HEK293 (cell line): ENCODE data around the gene BCDIN3D.

Experiments
- BCL11B ChIP-seq: fragments of 450-650 bp; formaldehyde crosslinking; IDR thresholded peaks from 2 replicates; pipeline ENCODE4 v1.5.1; 2016; ENCODE audit warnings: low read depth, missing biosample characterization, missing genetic modification characterization
- KLF1 ChIP-seq: fragments of 450-650 bp; formaldehyde crosslinking; IDR thresholded peaks from 2 replicates; pipeline ENCODE4 v1.5.1; 2016; ENCODE audit warnings: missing biosample characterization, missing genetic modification characterization
- MEIS1 ChIP-seq: sonication (generic); formaldehyde crosslinking; IDR thresholded peaks from 2 replicates; pipeline ENCODE4 v1.8.1; 2022; ENCODE audit warnings: missing genetic modification reagents, mild to moderate bottlenecking, borderline replicate concordance
- MYNN ChIP-seq: fragments of 450-650 bp; formaldehyde crosslinking; IDR thresholded peaks from 2 replicates; pipeline ENCODE4 v1.5.1; 2016; ENCODE audit warnings: missing biosample characterization, missing genetic modification characterization, borderline replicate concordance
- PRDM1 ChIP-seq: fragments of 450-650 bp; formaldehyde crosslinking; IDR thresholded peaks from 2 replicates; pipeline ENCODE4; 2016; ENCODE audit warnings: missing biosample characterization, missing genetic modification characterization
- SP7 ChIP-seq: fragments of 450-650 bp; formaldehyde crosslinking; IDR thresholded peaks from 2 replicates; pipeline ENCODE4 v1.5.1; 2016; ENCODE audit warnings: missing biosample characterization, missing genetic modification characterization
- TCF7L2 ChIP-seq: IDR thresholded peaks from 2 replicates; pipeline ENCODE4 v1.6.1; 2011; ENCODE audit warnings: low read depth, mild to moderate bottlenecking, inconsistent platforms, low read length, moderate library complexity, borderline replicate concordance
- ZBTB17 ChIP-seq: fragments of 450-650 bp; formaldehyde crosslinking; IDR thresholded peaks from 2 replicates; pipeline ENCODE4 v1.5.1; 2016; ENCODE audit warnings: missing biosample characterization, missing genetic modification characterization
- ZNF10 ChIP-seq: fragments of 450-650 bp; formaldehyde crosslinking; IDR thresholded peaks from 2 replicates; pipeline ENCODE4 v1.5.1; 2017; ENCODE audit warnings: missing biosample characterization, missing genetic modification characterization
- ZNF24 ChIP-seq: fragments of 450-650 bp; formaldehyde crosslinking; IDR thresholded peaks from 2 replicates; pipeline ENCODE4 v1.5.1; 2016; ENCODE audit warnings: missing biosample characterization, missing genetic modification characterization
- ZNF248 ChIP-seq: fragments of 450-650 bp; formaldehyde crosslinking; IDR thresholded peaks from 2 replicates; pipeline ENCODE4 v1.5.1; 2017; ENCODE audit warnings: missing biosample characterization, missing genetic modification characterization
- ZNF292 ChIP-seq: fragments of 450-650 bp; formaldehyde crosslinking; IDR thresholded peaks from 2 replicates; pipeline ENCODE4 v1.5.1; 2016; ENCODE audit warnings: low read depth, missing biosample characterization, missing genetic modification characterization, borderline replicate concordance
- ZNF350 ChIP-seq: fragments of 450-650 bp; formaldehyde crosslinking; IDR thresholded peaks from 2 replicates; pipeline ENCODE4 v1.5.0; 2017; ENCODE audit warnings: missing biosample characterization, mild to moderate bottlenecking, missing genetic modification characterization
- ZNF366 ChIP-seq: fragments of 450-650 bp; formaldehyde crosslinking; conservative IDR thresholded peaks from 2 replicates; pipeline ENCODE4 v1.5.1; 2016; ENCODE audit warnings: missing biosample characterization, missing genetic modification characterization
- ZNF426 ChIP-seq: fragments of 450-650 bp; formaldehyde crosslinking; IDR thresholded peaks from 2 replicates; pipeline ENCODE4 v1.5.1; 2017; ENCODE audit warnings: missing biosample characterization, missing genetic modification characterization, mild to moderate bottlenecking, inconsistent platforms, moderate library complexity
- ZNF473 ChIP-seq: fragments of 450-650 bp; formaldehyde crosslinking; IDR thresholded peaks from 2 replicates; pipeline ENCODE4 v1.5.1; 2017; ENCODE audit warnings: missing biosample characterization, missing genetic modification characterization
- ZNF510 ChIP-seq: fragments of 450-650 bp; formaldehyde crosslinking; IDR thresholded peaks from 2 replicates; pipeline ENCODE4 v1.5.1; 2018; ENCODE audit warnings: mild to moderate bottlenecking, missing genetic modification characterization, missing biosample characterization; ENCODE audit not compliant: insufficient replicate concordance
- ZNF558 ChIP-seq: fragments of 450-650 bp; formaldehyde crosslinking; IDR thresholded peaks from 2 replicates; pipeline ENCODE4 v1.5.1; 2016; ENCODE audit warnings: missing biosample characterization, missing genetic modification characterization
- ZNF585B ChIP-seq: fragments of 450-650 bp; formaldehyde crosslinking; IDR thresholded peaks from 2 replicates; pipeline ENCODE4 v1.5.1; 2016; ENCODE audit warnings: missing biosample characterization, missing genetic modification characterization
- ZNF596 ChIP-seq: fragments of 450-650 bp; IDR thresholded peaks from 2 replicates; pipeline ENCODE4 v1.5.0; 2018; ENCODE audit warnings: missing biosample characterization, mild to moderate bottlenecking, missing genetic modification characterization, moderate library complexity
- ZNF621 ChIP-seq: fragments of 450-650 bp; formaldehyde crosslinking; IDR thresholded peaks from 2 replicates; pipeline ENCODE4 v1.5.1; 2017; ENCODE audit warnings: missing biosample characterization, missing genetic modification characterization
- ZNF626 ChIP-seq: fragments of 450-650 bp; sonication (Bioruptor Pico); formaldehyde crosslinking; IDR thresholded peaks from 2 replicates; pipeline ENCODE4 v1.5.1; 2018; ENCODE audit warnings: missing biosample characterization, missing genetic modification characterization, inconsistent platforms
- ZNF670 ChIP-seq: fragments of 450-650 bp; formaldehyde crosslinking; IDR thresholded peaks from 2 replicates; pipeline ENCODE4 v1.5.1; 2016; ENCODE audit warnings: missing biosample characterization, missing genetic modification characterization, low read depth
- ZNF785 ChIP-seq: fragments of 450-650 bp; formaldehyde crosslinking; IDR thresholded peaks from 2 replicates; pipeline ENCODE4 v1.5.1; 2016; ENCODE audit warnings: missing biosample characterization, missing genetic modification characterization
- ZNF830 ChIP-seq: fragments of 450-650 bp; IDR thresholded peaks from 2 replicates; pipeline ENCODE4 v1.5.0; 2018; ENCODE audit warnings: missing biosample characterization, missing genetic modification characterization, low read depth, mild to moderate bottlenecking, moderate library complexity
- ZNF837 ChIP-seq: fragments of 450-650 bp; formaldehyde crosslinking; IDR thresholded peaks from 2 replicates; pipeline ENCODE4 v1.5.1; 2016; ENCODE audit warnings: missing biosample characterization, missing genetic modification characterization
- ZSCAN23 ChIP-seq: fragments of 450-650 bp; formaldehyde crosslinking; IDR thresholded peaks from 2 replicates; pipeline ENCODE4 v1.5.1; 2016; ENCODE audit warnings: missing biosample characterization, missing genetic modification characterization
- TF ChIP-seq, protein P1 (sequence below): fragments of 450-650 bp; formaldehyde crosslinking; IDR thresholded peaks from 2 replicates; pipeline ENCODE4 v1.5.1; 2016; ENCODE audit warnings: missing biosample characterization, missing genetic modification characterization
- TF ChIP-seq, protein P2 (sequence below): IDR thresholded peaks from 2 replicates; pipeline ENCODE4 v1.6.1; 2011; ENCODE audit warnings: mild to moderate bottlenecking, low read depth, low read length, borderline replicate concordance
- TF ChIP-seq, protein P3 (sequence below): fragments of 450-650 bp; formaldehyde crosslinking; IDR thresholded peaks from 2 replicates; pipeline ENCODE4 v1.5.1; 2017; ENCODE audit warnings: missing biosample characterization, missing genetic modification characterization
- TF ChIP-seq, protein P4 (sequence below): fragments of 450-650 bp; formaldehyde crosslinking; IDR thresholded peaks from 2 replicates; pipeline ENCODE4 v1.5.0; 2017; ENCODE audit warnings: missing biosample characterization, missing genetic modification characterization, borderline replicate concordance
- TF ChIP-seq, protein P5 (sequence below): fragments of 450-650 bp; formaldehyde crosslinking; IDR thresholded peaks from 2 replicates; pipeline ENCODE4 v1.5.1; 2016; ENCODE audit warnings: missing biosample characterization, missing genetic modification characterization, low read depth

BCDIN3D gene

DNA sequence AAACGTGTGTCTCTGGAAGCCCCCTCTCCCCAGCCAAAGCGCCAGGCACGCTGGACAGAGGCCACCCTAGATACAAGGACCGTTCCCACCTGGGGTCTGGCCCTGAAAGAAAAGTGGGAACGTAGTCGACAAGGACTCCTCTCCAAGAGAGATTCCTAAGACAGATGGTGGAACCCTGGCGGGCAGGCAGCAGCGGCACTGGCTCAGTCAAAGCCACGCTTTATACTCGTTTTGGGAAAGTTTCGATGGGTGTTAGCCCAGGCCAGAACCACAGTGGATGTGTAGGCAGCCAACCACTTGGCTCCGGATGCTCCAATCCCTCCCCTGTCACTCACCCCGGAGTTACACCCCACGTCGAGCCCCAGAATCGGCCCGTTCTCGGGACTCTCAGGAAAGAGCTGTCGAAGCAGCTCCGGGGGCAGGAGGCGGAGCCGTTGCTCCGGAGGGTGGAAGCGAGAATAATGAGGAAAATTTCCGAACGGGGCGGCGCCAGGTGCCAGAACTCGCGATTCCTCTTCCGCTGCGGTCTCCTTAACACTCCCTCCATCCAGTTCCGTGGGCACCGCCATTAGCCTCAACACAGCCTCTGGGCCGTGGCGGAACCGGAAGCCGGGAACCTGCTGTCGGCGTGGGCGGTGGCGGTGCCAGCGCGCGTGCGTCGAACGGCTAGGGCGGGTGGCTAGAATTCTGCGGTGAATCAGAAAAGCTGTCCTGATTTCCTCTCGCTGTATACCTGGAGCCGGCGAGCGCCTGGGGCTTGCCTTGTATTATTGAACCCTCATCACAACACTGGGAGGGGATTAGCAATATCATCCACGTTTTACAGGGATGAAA, at the start of gene BCDIN3D (continued):
- TF ChIP-seq BCL11B = no peak
- TF ChIP-seq, protein P1, sequence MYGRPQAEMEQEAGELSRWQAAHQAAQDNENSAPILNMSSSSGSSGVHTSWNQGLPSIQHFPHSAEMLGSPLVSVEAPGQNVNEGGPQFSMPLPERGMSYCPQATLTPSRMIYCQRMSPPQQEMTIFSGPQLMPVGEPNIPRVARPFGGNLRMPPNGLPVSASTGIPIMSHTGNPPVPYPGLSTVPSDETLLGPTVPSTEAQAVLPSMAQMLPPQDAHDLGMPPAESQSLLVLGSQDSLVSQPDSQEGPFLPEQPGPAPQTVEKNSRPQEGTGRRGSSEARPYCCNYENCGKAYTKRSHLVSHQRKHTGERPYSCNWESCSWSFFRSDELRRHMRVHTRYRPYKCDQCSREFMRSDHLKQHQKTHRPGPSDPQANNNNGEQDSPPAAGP = no peak; the same call in 1 of the 2 replicates
- TF ChIP-seq, protein P2, sequence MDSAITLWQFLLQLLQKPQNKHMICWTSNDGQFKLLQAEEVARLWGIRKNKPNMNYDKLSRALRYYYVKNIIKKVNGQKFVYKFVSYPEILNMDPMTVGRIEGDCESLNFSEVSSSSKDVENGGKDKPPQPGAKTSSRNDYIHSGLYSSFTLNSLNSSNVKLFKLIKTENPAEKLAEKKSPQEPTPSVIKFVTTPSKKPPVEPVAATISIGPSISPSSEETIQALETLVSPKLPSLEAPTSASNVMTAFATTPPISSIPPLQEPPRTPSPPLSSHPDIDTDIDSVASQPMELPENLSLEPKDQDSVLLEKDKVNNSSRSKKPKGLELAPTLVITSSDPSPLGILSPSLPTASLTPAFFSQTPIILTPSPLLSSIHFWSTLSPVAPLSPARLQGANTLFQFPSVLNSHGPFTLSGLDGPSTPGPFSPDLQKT = no peak
- no peak for TF ChIP-seq ZNF585B (tag by site-specific recombination)
- peak; percentile 29; the same call in 1 of the 2 replicates for TF ChIP-seq ZNF24 (tag by site-specific recombination)
- TF ChIP-seq ZNF830 (tag by site-specific recombination) = no peak
- no peak for TF ChIP-seq ZNF10 (tag by site-specific recombination)
- no peak for TF ChIP-seq ZNF248 (tag by site-specific recombination)
- no peak for TF ChIP-seq ZNF558
- no peak for TF ChIP-seq TCF7L2
- TF ChIP-seq ZNF426 (tag by site-specific recombination) = no peak
- TF ChIP-seq ZSCAN23 (tag by site-specific recombination) = no peak
- TF ChIP-seq ZBTB17 (tag by site-specific recombination) = peak; percentile 63
- no peak for TF ChIP-seq PRDM1
- peak; percentile 98 for TF ChIP-seq ZNF366
- peak; percentile 51; the same call in 1 of the 2 replicates for TF ChIP-seq KLF1 (tag by site-specific recombination)
- no peak for TF ChIP-seq ZNF350 (tag by site-specific recombination)
- TF ChIP-seq MYNN (tag by site-specific recombination) = no peak
- no peak for TF ChIP-seq ZNF621 (tag by site-specific recombination)
- TF ChIP-seq MEIS1 (CRISPR knock-in tag) = no peak
- TF ChIP-seq ZNF292 (tag by site-specific recombination) = no peak
- peak; percentile 48; the same call in 1 of the 2 replicates for TF ChIP-seq SP7
- TF ChIP-seq ZNF473 (tag by site-specific recombination) = no peak
- TF ChIP-seq ZNF596 (tag by site-specific recombination) = no peak
- TF ChIP-seq ZNF670 (tag by site-specific recombination) = no peak
- TF ChIP-seq, protein P3, sequence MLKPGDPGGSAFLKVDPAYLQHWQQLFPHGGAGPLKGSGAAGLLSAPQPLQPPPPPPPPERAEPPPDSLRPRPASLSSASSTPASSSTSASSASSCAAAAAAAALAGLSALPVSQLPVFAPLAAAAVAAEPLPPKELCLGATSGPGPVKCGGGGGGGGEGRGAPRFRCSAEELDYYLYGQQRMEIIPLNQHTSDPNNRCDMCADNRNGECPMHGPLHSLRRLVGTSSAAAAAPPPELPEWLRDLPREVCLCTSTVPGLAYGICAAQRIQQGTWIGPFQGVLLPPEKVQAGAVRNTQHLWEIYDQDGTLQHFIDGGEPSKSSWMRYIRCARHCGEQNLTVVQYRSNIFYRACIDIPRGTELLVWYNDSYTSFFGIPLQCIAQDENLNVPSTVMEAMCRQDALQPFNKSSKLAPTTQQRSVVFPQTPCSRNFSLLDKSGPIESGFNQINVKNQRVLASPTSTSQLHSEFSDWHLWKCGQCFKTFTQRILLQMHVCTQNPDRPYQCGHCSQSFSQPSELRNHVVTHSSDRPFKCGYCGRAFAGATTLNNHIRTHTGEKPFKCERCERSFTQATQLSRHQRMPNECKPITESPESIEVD (tag by site-specific recombination) = no peak
- TF ChIP-seq, protein P4, sequence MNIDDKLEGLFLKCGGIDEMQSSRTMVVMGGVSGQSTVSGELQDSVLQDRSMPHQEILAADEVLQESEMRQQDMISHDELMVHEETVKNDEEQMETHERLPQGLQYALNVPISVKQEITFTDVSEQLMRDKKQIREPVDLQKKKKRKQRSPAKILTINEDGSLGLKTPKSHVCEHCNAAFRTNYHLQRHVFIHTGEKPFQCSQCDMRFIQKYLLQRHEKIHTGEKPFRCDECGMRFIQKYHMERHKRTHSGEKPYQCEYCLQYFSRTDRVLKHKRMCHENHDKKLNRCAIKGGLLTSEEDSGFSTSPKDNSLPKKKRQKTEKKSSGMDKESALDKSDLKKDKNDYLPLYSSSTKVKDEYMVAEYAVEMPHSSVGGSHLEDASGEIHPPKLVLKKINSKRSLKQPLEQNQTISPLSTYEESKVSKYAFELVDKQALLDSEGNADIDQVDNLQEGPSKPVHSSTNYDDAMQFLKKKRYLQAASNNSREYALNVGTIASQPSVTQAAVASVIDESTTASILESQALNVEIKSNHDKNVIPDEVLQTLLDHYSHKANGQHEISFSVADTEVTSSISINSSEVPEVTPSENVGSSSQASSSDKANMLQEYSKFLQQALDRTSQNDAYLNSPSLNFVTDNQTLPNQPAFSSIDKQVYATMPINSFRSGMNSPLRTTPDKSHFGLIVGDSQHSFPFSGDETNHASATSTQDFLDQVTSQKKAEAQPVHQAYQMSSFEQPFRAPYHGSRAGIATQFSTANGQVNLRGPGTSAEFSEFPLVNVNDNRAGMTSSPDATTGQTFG (tag by site-specific recombination) = no peak
- no peak for TF ChIP-seq ZNF510 (tag by site-specific recombination)
- TF ChIP-seq, protein P5, sequence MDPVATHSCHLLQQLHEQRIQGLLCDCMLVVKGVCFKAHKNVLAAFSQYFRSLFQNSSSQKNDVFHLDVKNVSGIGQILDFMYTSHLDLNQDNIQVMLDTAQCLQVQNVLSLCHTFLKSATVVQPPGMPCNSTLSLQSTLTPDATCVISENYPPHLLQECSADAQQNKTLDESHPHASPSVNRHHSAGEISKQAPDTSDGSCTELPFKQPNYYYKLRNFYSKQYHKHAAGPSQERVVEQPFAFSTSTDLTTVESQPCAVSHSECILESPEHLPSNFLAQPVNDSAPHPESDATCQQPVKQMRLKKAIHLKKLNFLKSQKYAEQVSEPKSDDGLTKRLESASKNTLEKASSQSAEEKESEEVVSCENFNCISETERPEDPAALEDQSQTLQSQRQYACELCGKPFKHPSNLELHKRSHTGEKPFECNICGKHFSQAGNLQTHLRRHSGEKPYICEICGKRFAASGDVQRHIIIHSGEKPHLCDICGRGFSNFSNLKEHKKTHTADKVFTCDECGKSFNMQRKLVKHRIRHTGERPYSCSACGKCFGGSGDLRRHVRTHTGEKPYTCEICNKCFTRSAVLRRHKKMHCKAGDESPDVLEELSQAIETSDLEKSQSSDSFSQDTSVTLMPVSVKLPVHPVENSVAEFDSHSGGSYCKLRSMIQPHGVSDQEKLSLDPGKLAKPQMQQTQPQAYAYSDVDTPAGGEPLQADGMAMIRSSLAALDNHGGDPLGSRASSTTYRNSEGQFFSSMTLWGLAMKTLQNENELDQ (tag by site-specific recombination) = no peak
- TF ChIP-seq ZNF785 = no peak
- no peak for TF ChIP-seq ZNF626 (tag by site-specific recombination)
- TF ChIP-seq ZNF837 (tag by site-specific recombination) = no peak
